CD14-positive monocyte (primary cell): ENCODE measurements around the gene LLCFC1. TPM values are rescaled to one million over a fixed set of nuclear protein-coding genes. Genes with fewer than 3 reads are reported as not detected.

Source experiments
- DNase-seq, 3 donors: peaks; one replicate each; pipeline ENCODE4 v3.0.0-alpha.2; 2011 to 2022
- H2AFZ ChIP-seq: 2 replicates; pipeline ENCODE4 v1.6.0; 2012; ENCODE audit warnings: mild to moderate bottlenecking, low read depth, low read length, inconsistent platforms; ENCODE audit not compliant: insufficient read depth, poor library complexity, severe bottlenecking
- H3K27ac ChIP-seq, 2 donors: 1 replicate in 1 of 2; 2 replicates in 1 of 2; pipeline ENCODE4 v1.5.1; 2012 to 2013; ENCODE audit warnings: low read length in 2 of 2, control low read depth in 1 of 2, inconsistent platforms in 1 of 2, low read depth in 1 of 2, mild to moderate bottlenecking in 1 of 2
- H3K27me3 ChIP-seq, 2 donors: one replicate each; pipeline versions ENCODE4 v1.6.0 to v1.6.1; 2011 to 2013; ENCODE audit warnings: low read length in 2 of 2; ENCODE audit not compliant: control insufficient read depth in 2 of 2, insufficient read depth in 2 of 2
- H3K36me3 ChIP-seq, 2 donors: replicated peaks in 1 of 2; 1 replicate in 1 of 2; 2 replicates in 1 of 2; pipeline versions ENCODE4 v1.5.1 to v1.6.1; 2012 to 2013; ENCODE audit warnings: low read length in 2 of 2, control low read depth in 1 of 2, inconsistent platforms in 1 of 2, mild to moderate bottlenecking in 1 of 2; ENCODE audit not compliant: insufficient read depth in 2 of 2, control insufficient read depth in 1 of 2
- H3K4me1 ChIP-seq, 2 donors: 1 replicate in 1 of 2; 2 replicates in 1 of 2; pipeline versions ENCODE4 v1.5.1 to v1.6.1; 2012 to 2013; ENCODE audit warnings: low read length in 2 of 2, control low read depth in 1 of 2, inconsistent platforms in 1 of 2, mild to moderate bottlenecking in 1 of 2, moderate library complexity in 1 of 2; ENCODE audit not compliant: insufficient read depth in 2 of 2, control insufficient read depth in 1 of 2
- H3K4me2 ChIP-seq: replicated peaks from 2 replicates; pipeline ENCODE3; 2012; ENCODE audit warnings: low read length, moderate library complexity, mild to moderate bottlenecking; ENCODE audit not compliant: poor library complexity, severe bottlenecking; ENCODE audit errors: extremely low read depth
- H3K4me3 ChIP-seq, 3 experiments: fragments of 200-600 bp in 1 of 3; sonication (generic) in 1 of 3; replicated peaks in 1 of 3; 1 replicate in 2 of 3; 2 replicates in 1 of 3; pipeline ENCODE4 v1.5.1; 2011 to 2013; ENCODE audit warnings: low read length in 3 of 3, mild to moderate bottlenecking in 3 of 3, control low read depth in 2 of 3, low read depth in 2 of 3, inconsistent platforms in 1 of 3, moderate library complexity in 1 of 3
- H3K79me2 ChIP-seq: 2 replicates; pipeline ENCODE4 v1.6.0; 2012; ENCODE audit warnings: mild to moderate bottlenecking, control low read depth, inconsistent platforms, low read length, moderate library complexity; ENCODE audit not compliant: insufficient read depth
- H3K9ac ChIP-seq: 2 replicates; pipeline ENCODE4 v1.6.0; 2017; ENCODE audit warnings: low read length, mild to moderate bottlenecking; ENCODE audit not compliant: insufficient read depth, poor library complexity, severe bottlenecking
- H3K9me3 ChIP-seq, 2 donors: replicated peaks in 1 of 2; 1 replicate in 1 of 2; 2 replicates in 1 of 2; pipeline versions ENCODE4 v1.5.1 to v1.6.1; 2012 to 2013; ENCODE audit warnings: low read length in 2 of 2, control low read depth in 1 of 2; ENCODE audit not compliant: control insufficient read depth in 1 of 2, insufficient read depth in 1 of 2
- H4K20me1 ChIP-seq: 2 replicates; pipeline ENCODE4 v1.6.0; 2012; ENCODE audit warnings: mild to moderate bottlenecking, low read length, control low read depth, moderate library complexity; ENCODE audit not compliant: insufficient read depth
- H3K27ac Mint-ChIP-seq, 7 donors: one replicate each; pipeline ENCODE4 v1.8.0; 2020; ENCODE audit warnings: mild to moderate bottlenecking in 7 of 7, mixed read lengths in 7 of 7, moderate library complexity in 6 of 7, inconsistent platforms in 2 of 7
- H3K27me3 Mint-ChIP-seq, 3 donors: one replicate each; pipeline ENCODE4 v1.8.0; 2021 to 2022; ENCODE audit warnings: low read depth in 3 of 3, mild to moderate bottlenecking in 3 of 3, mixed read lengths in 3 of 3, moderate library complexity in 3 of 3, inconsistent platforms in 1 of 3
- H3K36me3 Mint-ChIP-seq, 2 donors: one replicate each; pipeline ENCODE4 v1.8.0; 2020; ENCODE audit warnings: mixed read lengths in 2 of 2, inconsistent platforms in 1 of 2, mild to moderate bottlenecking in 1 of 2
- H3K4me1 Mint-ChIP-seq: one replicate; pipeline ENCODE4 v1.8.0; 2020; ENCODE audit warnings: mild to moderate bottlenecking, mixed read lengths
- H3K4me3 Mint-ChIP-seq, 2 donors: one replicate each; pipeline ENCODE4 v1.8.0; 2020; ENCODE audit warnings: mild to moderate bottlenecking in 2 of 2, mixed read lengths in 2 of 2, moderate library complexity in 1 of 2
- H3K9me3 Mint-ChIP-seq, 7 donors: one replicate each; pipeline ENCODE4 v1.8.0; 2020 to 2022; ENCODE audit warnings: mixed read lengths in 7 of 7, mild to moderate bottlenecking in 6 of 7, moderate library complexity in 6 of 7, inconsistent platforms in 2 of 7
- WGBS: methylation state at CpG from one replicate; pipeline ENCODE4 v1.1.5; 2013; ENCODE audit warnings: missing lambda C conversion rate; ENCODE audit not compliant: insufficient coverage; 5-methylcytosine and 5-hydroxymethylcytosine counted together
- intact Hi-C, 2 donors: fragments of 100-400 bp; cut with micrococcal nuclease; formaldehyde crosslinking; loops; one replicate each; pipeline versions ENCODE4 v1.15.0 to v1.15.1; 2023
- polyA plus RNA-seq, 3 donors: library from polyadenylated mRNA; depleted of rRNA in 1 of 3; unstranded in 2 of 3; stranded (reverse) in 1 of 3; fragments of 300-500 nt in 2 of 3; fragments of >200 nt in 1 of 3; fragmentation: Illumina TruSeq in 2 of 3; gene quantifications; 1 replicate in 2 of 3; 2 replicates in 1 of 3; pipeline ENCODE4 v1.2.3, GENCODE V29; 2012 to 2021
- TF ChIP-seq, protein P1 (sequence below): fragments of 200-600 bp; IDR thresholded peaks from one replicate; pipeline ENCODE4 v1.8.0; 2022; ENCODE audit warnings: antibody characterized with exemption, mild to moderate bottlenecking

The LLCFC1 gene
- polyA plus RNA-seq, 3 donors = 0.84 TPM; not detected in 2

DNA sequence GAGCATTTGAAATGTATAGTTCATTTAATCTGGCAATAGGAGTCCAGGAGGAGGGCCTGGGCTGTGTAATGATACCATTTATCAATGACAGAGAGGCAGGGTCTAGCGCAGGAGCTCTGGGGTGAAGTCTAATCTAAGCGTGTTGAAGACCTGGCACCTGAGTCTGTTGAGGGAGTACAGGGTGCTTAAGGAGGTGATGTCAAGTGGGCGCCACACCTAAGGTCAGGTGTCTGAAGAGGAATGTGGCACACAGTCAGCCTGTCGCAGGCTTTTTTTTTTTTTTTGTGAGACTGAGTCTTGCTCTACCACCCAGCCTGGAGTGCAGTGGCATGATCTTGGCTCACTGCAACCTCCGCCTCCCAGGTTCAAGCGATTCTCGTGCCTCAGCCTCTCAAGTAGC lies 2.3 kb downstream of the LLCFC1 start:
- TF ChIP-seq, protein P1, sequence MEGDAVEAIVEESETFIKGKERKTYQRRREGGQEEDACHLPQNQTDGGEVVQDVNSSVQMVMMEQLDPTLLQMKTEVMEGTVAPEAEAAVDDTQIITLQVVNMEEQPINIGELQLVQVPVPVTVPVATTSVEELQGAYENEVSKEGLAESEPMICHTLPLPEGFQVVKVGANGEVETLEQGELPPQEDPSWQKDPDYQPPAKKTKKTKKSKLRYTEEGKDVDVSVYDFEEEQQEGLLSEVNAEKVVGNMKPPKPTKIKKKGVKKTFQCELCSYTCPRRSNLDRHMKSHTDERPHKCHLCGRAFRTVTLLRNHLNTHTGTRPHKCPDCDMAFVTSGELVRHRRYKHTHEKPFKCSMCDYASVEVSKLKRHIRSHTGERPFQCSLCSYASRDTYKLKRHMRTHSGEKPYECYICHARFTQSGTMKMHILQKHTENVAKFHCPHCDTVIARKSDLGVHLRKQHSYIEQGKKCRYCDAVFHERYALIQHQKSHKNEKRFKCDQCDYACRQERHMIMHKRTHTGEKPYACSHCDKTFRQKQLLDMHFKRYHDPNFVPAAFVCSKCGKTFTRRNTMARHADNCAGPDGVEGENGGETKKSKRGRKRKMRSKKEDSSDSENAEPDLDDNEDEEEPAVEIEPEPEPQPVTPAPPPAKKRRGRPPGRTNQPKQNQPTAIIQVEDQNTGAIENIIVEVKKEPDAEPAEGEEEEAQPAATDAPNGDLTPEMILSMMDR = no peak
- Histone ChIP-seq H3K79me2 (no peaks in the 10 kb centered on the region), H3K27me3 (no peaks in the 10 kb centered on the region), H3K27ac (no peak overlapping the region), H3K4me2 (no peak overlapping the region), H3K9ac (no peak overlapping the region), H3K36me3 (no peaks in the 10 kb centered on the region), H3K9me3 (no peaks in the 10 kb centered on the region), H3K4me3 (no peak overlapping the region), H2AFZ (no peak overlapping the region), H4K20me1 (no peaks in the 10 kb centered on the region), H3K4me1 (no peaks in the 10 kb centered on the region)
- Mint-ChIP-seq H3K4me3 (no peak overlapping the region), H3K4me1 (no peaks in the 10 kb centered on the region), H3K9me3 (peaks cover 0 to 6% (median 0%) of the 10 kb centered on the region in 7 donors), H3K36me3 (no peaks in the 10 kb centered on the region), H3K27ac (no peak overlapping the region), H3K27me3 (peaks cover 5 to 24% (median 7%) of the 10 kb centered on the region in 3 donors)
- intact Hi-C loops = no loop called here
- DNase-seq = no peak
- WGBS = 97% methylated on average over 3 of the region's 7 CpGs

DNA sequence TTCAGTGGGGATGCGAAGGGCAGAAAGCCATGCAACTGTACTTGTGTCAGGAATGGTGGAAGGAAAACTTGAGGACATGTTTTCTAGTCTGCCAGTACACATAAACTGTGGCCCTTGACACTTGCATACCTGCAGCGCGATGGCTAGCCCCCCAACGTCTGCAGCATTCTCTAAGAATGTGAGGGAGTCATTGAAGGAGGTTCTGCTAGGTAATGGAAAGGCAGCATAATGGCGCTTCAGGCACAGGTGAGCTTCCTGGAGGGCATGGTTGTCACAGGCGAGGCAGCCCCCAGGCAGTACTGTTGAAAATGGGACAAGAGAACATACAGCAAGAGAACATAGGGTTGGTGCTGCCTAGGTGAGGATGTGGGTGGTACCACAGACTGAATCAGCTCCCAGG lies 3.5 kb downstream of the LLCFC1 start:
- H4K20me1 ChIP-seq = no peaks in the 10 kb centered on the region
- intact Hi-C loops = no loop called here
- TF ChIP-seq, protein P1 = no peak
- no peaks in the 10 kb centered on the region for H3K36me3 ChIP-seq
- H3K4me1 ChIP-seq = no peaks in the 10 kb centered on the region
- H3K79me2 ChIP-seq = no peaks in the 10 kb centered on the region
- Mint-ChIP-seq H3K27ac (peak overlapping the region in 1 of 7 donors; percentile 17), H3K27me3 (peaks cover 5 to 24% (median 7%) of the 10 kb centered on the region in 3 donors), H3K9me3 (peaks cover 0 to 5% (median 0%) of the 10 kb centered on the region in 7 donors), H3K36me3 (no peaks in the 10 kb centered on the region), H3K4me1 (no peaks in the 10 kb centered on the region), H3K4me3 (no peak overlapping the region)
- no peak for DNase-seq
- no peak overlapping the region for H3K27ac ChIP-seq
- H2AFZ ChIP-seq = no peak overlapping the region
- WGBS = 97% methylated on average over 6 of the region's 6 CpGs
- H3K4me2 ChIP-seq = no peak overlapping the region
- H3K9ac ChIP-seq = no peak overlapping the region
- H3K9me3 ChIP-seq = no peaks in the 10 kb centered on the region
- no peak overlapping the region for H3K4me3 ChIP-seq
- no peaks in the 10 kb centered on the region for H3K27me3 ChIP-seq
